ENCODE data around the gene CACNA1H.
"Not testable (repeated sequence)": the region's sequence is repeated elsewhere in the genome, so short reads cannot be mapped to it uniquely, and the experiment has no call there.

Gene CACNA1H

DNA sequence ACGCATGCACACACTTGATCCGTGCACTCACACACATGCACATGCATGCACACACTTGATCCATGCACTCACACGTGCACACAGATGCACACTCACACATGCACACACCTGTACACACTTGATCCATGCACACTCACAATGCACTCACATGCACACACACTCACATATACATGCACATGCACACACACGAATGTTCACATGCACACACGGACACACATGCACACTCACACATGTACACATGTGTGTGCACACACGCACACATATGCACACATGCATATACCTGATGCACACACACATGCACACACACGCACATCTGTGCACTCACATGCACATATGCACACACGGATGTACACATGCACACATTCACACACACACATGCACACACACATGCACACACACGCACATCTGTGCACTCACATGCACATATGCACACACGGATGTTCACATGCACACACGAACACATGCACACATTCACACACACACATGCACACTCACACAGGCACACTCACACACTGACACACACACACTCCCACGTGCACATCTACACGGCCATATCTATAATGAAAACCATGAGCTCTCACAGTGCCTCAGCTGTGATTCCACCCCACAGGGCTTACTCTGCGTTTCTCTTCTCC lies 95.1 kb downstream of the CACNA1H start:
- not testable (repeated sequence) for DNase-seq (ENCODE audit: low read depth in 2 of 3, low spot score in 1 of 3)

DNA sequence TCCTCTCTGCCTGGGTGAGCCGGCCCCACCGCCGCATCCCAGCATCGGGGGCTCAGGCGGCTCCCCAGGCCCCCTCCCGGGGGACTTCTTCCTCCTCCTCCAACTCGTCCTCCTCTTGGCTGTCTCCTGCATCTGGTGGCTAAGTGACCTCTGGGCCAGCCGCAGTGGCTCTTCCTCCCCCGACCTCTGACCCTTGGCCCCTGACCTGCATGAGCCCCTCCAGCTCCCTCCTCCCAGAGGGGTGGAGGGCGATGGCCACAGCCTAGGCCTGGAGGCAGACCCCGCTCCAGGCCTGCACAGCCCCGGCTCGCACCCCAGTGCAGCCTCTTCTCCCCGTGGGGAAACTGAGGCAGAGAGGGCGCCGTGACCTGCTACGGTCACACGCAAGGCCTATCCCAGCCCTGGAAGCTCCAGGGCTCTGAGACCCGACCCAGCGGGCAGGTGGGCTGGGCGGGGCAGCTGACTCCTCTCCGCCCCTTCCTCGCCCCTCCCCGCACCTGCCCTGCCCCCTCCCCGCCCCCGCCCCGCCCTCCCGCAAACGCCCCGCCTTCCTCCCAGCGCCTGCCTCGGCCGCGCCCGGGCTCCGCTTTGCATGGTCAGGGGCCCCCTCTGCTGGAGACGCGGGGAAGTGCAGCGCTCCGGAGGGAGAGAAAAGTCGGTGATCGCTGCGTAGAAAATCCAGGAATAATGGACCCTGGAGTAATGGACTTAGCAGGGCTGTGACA lies 96.3 kb downstream of the CACNA1H start:
- not testable (repeated sequence) for DNase-seq (ENCODE audit: low read depth in 2 of 3, low spot score in 1 of 3)

DNA sequence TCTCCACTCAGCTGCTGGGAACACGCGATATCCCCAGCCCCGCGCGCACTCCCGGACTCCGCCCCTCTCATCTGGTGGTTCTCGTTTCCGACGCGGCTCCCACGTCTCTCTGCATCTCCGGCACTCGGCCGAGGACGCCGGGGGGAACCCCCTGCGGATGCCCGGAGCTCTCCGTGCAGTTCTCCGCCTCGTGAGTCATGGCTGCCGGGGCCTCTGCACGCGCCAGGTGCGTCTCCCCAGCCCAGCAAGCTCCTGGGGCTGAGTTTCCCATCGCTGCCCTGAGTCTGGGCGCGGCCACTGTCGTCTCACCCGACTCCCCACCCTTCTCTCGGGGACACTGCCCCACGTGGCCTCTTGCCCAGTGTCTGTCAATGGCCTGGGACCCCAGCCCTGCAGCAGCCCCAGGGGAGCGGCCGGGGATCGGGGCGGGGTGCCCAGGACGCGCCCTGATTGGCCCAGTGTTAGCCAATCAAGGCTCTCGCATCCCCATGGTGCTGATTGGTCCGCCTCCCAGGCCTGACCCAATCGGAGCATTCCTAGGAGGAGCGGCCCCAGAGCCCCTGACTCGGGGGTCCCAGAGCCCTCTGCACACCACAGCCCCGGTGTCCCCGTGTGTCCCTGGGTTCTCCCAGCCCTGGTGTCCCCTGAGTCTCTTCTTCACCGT lies 100.9 kb downstream of the CACNA1H start:
- DNase-seq (ENCODE audit: low read depth in 2 of 3, low spot score in 1 of 3) = not testable (repeated sequence)

DNA sequence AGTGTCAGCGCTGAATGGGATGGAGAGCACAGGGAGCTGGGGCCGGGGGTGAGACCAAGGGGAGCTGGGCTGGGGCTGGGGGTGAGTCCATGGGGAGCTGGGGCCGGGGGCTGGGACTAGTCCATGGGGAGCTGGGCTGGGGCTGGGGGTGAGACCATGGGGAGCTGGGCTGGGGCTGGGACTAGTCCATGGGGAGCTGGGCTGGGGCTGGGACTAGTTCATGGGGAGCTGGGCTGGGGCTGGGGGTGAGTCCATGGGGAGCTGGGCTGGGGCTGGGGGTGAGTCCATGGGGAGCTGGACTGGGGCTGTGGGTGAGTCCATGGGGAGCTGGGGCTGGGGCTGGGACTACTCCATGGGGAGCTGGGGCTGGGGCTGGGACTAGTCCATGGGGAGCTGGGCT lies 101.9 kb downstream of the CACNA1H start:
- not testable (repeated sequence) for DNase-seq (ENCODE audit: low read depth in 2 of 3, low spot score in 1 of 3)

DNA sequence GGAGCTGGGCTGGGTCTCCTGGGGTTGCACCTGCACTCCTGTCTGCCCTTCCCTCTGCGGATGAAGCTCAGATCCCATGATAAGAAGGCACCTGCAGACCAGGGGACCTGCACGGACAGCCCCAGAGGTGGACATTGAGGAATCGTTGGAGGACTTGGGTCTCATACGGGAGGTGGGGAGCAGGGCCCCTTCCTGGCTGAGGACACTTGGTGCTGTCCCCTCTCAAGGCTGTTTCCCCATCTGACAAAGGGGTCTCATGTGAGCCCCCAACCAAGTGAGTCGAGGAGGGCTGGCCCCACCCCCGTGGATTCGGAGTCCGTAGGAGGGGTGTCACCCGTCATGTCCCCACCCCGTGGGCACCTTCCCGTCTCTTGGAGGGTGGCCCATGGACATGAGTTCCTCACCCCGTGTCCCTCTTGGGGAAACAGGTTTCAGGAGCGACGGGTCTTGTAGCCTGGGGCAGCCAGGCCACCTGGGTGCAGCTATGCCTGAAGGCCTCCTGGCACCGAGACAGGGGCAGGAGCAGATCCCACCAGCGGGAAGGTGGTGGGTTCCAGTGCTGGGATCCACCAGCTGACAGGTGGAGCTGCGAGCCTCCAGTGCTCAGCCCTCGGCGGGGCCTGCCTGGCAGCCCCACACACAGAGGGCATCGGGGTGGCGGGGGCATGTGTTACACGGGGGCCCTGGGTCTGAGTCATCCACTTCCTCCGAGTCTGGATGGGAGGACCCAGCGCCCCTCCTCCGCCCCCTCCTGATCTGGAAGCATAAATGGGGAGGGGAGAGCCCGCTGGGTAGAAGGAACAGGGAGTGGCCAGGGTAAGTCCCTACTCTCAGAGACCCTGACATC lies 102.6 kb downstream of the CACNA1H start, which contains the start of gene TPSD1:
TSS of gene TPSD1 (plus strand) at position 794 of the 847 bp plus-strand sequence. CDS start 212 bp downstream, outside the sequence.
- not testable (repeated sequence) for DNase-seq (ENCODE audit: low read depth in 2 of 3, low spot score in 1 of 3)

DNA sequence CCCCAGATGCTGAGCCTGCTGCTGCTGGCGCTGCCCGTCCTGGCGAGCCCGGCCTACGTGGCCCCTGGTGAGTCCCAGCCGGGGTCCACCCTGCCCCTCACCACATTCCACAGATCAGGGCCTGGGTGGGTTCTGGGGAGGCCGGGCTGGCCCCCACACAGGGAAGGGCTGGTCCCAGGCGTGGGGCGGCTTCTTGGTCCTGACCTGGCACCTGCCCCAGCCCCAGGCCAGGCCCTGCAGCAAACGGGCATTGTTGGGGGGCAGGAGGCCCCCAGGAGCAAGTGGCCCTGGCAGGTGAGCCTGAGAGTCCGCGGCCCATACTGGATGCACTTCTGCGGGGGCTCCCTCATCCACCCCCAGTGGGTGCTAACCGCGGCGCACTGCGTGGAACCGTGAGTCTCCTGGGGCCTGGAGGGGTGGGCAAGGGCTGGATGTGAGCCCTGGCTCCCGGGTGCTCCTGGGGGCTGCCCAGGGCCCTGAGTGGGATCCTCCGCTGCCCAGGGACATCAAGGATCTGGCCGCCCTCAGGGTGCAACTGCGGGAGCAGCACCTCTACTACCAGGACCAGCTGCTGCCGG lies 103.5 kb downstream of the CACNA1H start:
- not testable (repeated sequence) for DNase-seq (ENCODE audit: low read depth in 2 of 3, low spot score in 1 of 3)

DNA sequence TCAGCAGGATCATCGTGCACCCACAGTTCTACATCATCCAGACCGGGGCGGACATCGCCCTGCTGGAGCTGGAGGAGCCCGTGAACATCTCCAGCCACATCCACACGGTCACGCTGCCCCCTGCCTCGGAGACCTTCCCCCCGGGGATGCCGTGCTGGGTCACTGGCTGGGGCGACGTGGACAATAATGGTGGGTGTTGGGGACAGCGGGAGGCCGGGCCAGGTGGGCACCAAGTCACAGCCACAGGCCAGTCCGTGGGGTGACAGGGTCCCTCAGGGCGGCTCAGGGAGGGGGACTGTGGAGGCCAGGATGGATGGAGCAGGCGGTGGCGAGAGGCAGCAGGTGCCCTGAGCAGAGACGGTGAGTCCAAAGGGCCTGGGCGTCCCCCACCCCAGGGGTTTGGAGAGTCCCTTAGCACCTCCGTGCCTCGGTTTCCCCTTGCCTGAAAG lies 104.0 kb downstream of the CACNA1H start:
- no peak for DNase-seq (ENCODE audit: low read depth in 2 of 3, low spot score in 1 of 3)

DNA sequence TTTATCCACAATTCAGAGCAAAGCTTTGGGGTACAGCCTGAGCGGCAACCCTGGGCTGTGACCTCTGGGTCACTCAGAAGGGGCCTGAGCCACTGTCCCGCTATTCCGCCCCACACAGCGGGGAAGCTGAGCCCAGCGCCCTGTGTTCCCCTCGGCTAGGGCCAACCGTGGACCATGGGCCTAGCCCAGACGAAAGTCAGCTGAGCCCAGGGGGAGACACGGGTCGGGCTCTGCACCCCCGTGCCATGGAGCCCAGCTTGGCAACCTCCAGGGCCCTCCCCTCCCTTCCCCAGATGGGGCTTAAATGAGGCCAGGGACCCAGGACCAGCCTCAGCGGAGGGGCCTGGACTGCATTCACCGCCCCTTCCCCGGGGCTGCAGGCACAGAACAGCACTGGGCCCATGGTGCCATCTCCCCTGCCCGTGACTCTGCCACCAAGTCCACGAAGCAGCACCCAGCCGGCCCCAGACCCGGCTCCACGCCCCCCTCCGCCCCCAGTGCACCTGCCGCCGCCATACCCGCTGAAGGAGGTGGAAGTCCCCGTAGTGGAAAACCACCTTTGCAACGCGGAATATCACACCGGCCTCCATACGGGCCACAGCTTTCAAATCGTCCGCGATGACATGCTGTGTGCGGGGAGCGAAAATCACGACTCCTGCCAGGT lies 104.8 kb downstream of the CACNA1H start:
- no peak for DNase-seq (ENCODE audit: low read depth in 2 of 3, low spot score in 1 of 3)

DNA sequence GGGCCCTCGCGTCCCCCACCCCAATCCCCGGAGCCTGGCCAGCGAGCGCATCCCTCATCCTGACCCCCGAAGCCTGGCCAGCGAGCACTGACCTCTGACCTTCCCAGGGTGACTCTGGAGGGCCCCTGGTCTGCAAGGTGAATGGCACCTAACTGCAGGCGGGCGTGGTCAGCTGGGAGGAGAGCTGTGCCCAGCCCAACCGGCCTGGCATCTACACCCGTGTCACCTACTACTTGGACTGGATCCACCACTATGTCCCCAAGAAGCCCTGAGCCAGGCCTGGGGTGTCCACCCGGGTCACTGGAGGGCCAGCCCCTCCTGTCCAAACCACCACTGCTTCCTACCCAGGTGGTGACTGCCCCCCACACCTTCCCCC lies 105.3 kb downstream of the CACNA1H start:
- no peak for DNase-seq (ENCODE audit: low read depth in 2 of 3, low spot score in 1 of 3)

DNA sequence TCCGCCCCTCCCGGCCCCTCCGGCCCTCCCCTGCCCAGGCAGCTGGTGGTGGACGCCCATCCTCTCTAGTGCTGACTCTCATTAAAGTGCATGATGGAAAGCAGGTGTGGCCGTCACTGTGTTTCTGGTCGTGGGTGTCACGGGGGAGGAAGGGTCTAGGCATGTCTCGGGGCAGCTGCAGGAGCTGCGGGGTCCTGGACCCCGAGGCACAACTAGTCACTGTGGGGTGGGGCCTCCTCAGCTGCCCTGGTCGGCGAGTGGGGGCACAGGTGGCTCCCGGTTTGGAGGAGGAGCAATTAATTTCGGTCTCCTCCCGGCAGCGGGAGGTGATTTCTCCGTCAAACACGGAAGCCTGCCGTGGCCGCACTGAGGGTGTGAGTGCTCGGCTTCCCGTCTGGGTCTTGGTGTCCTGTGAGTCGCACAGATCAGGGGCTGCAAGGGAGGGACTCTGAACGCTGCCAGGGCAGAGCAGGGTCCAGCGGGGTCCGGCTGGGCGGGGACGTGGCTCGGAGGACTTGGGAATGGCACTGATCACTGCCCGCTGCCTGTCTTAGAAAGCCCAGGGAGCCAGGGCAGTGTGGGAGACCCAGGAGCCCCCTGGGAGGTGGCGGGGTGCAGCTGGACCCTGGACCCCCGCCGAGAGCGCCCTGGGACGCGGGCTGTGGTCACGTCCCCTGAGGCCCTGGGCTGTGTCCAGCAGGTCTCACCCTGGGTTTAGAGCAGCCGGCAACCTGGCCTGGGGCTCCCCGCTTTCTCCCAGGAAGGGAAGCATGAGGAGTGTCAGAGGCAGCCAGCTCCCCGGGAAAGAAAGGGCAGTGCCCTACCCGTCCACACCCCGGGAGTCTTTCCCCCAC lies 106.2 kb downstream of the CACNA1H start:
- no peak for DNase-seq (ENCODE audit: low read depth in 2 of 3, low spot score in 1 of 3)

DNA sequence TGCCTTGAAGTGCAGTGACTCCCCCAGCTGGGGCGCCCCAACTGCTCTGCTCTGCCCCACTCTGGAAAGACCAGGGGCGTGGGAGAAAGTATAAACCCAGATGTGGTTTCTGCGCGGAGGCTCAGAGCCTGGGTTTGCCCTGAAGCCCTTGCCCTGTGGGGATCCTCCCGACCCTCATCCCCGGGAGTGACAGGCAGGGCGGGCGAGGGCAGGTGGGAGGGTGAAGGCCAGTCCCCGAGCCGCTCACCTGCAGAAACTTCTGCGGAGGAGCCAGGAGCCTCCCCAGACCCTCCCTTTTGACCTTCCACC lies 106.8 kb downstream of the CACNA1H start:
- DNase-seq (ENCODE audit: low read depth in 2 of 3, low spot score in 1 of 3) = no peak

DNA sequence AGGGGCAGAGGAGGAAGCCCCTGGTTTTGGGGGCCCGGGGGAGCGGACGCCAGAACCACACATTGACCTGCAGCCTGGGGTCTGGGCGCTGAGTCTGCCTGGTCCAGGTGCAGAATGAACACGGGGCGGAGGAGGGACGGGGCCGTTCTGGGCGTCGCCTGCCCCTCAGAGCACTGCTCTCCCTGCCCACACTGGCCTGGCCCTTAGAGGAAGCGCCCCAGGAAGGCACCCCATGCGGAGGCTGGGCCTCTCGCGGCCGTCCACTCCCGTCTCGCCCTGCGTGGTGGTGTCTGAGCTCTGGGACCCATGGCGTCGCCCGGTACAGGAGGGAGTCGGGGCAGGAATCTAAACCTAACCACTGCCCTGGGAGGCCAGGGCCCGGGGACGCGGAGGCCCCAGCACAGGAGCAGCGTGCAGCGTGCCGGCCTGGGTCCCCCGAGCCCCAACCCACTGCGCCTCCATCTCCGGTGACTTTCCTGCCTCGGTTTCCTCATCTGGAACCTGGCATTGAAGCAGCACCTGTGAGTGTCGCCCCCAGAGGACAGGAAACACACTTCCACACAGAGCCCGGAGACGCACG lies 107.3 kb downstream of the CACNA1H start:
- no peak for DNase-seq (ENCODE audit: low read depth in 2 of 3, low spot score in 1 of 3)

DNA sequence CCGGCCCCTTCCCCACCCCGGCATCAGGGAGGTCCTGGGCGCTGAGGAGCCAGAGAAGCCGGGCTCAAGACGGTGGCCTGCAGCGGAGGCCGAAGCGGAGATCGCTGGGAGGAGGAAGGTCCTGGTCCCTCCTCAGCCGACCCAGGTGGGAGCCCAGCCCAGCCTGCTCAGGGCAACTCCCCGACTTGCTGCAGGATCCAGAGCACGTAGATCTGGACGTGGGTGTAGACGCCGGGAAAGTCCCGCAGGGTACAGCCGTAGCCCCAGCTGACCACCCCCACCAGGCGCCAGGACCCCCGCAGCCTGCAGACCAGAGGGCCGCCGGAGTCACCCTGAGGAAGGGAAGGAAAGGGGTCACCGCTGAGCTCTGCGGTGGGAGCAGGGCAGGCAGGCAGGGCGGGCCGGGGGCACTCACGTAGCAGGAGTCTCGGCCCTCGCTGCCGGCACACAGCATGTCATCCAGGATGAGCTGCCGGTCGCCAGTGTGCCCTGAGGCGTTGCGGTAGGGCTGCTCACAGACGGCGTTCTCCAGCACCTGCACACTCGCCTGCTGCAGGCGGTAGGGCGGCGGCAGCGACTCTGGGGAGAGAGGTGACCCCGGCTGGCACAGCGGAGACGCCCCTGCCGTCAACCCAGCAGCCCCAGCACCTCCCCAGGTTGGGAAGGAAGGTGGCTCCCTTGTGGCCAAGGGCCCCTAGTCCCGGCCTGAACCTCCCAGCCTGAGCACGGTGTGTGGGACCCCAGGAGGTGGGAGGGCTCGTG lies 108.4 kb downstream of the CACNA1H start:
- DNase-seq (ENCODE audit: low read depth in 2 of 3, low spot score in 1 of 3) = no peak

DNA sequence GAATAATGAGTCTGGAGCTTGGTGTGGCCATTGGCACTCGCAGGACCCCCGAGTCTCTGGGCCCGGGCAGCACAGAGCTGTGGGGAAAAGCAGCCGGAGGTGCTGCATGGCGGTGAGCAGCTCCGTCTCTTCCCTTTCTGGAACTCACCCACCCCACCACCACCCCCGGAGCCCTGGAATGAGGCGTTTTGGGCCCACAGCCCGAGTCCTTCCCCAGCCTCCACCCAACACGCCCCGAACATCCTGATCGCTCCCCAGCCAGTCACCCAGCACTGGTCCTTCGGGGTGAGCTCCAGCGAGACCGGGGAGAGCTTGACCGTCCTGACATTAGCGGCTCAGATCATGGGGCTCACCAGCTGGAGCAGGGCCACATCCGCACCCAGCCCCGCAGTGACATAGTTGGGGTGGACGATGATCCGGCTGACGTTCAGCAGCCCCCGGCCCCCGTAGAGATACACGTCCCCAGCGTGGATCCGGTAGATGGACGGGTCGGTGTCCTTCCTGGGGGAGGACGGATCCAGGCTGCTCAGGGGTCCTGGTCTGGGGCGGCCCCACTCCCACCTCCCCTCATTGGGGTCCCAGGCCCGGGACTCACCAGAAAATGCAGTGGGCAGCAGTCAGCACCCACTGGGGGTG lies 109.4 kb downstream of the CACNA1H start:
- no peak for DNase-seq (ENCODE audit: low read depth in 2 of 3, low spot score in 1 of 3)

DNA sequence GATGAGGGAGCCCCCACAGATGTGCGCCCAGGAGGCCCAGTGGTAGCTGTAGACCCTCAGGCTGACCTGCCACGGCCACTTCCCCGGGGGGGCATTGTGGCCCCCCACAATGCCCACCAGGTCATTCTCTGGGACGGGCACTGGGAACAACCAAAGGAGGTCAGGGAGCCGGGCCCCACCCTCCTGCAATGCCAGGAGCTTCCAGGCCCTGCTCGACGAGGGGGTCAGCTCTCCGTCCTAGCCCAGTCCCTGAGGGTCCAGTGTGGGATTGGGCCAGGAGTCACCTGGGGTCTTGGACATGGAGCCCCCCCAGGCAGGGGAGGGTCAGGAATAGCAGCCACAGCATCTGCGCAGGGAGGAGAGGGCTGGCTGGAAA lies 109.9 kb downstream of the CACNA1H start:
- no peak for DNase-seq (ENCODE audit: low read depth in 2 of 3, low spot score in 1 of 3)

DNA sequence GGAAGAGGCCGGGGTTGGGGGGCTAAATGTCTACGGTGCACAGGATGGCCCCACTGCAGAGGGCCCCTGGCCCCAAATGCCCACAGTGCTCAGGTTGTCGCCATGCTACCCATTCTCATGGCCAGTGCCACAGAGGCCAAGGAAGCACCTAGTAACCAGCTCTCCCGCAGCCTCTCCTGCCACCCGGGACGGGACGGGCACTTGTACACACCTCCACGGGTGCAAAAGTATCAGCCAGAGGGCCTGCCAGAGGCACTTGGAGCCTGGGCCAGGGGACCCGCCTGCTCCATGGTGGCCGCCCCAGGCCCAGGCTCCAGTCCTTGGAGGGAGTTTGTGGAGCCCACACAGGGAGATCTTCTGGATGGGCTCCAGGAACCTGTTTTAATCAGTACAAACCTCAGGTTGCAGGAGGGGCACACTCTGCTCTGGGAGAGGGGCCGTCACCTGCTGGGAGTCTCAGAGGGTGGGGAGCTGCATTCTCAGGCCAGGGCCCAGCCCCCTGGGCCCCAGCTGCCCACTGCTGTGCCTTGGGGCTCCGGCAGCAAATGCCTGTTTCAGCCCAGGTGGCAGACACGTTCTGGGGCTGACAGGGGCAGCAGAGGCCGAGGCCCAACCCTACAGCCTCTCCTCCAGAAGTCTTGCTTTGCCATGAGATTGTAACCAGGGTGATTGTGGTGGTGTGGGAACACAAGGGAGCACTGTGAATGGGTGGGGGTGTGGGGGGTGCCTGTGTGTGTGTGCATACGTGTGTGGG lies 110.9 kb downstream of the CACNA1H start:
- DNase-seq (ENCODE audit: low read depth in 2 of 3, low spot score in 1 of 3) = no peak

DNA sequence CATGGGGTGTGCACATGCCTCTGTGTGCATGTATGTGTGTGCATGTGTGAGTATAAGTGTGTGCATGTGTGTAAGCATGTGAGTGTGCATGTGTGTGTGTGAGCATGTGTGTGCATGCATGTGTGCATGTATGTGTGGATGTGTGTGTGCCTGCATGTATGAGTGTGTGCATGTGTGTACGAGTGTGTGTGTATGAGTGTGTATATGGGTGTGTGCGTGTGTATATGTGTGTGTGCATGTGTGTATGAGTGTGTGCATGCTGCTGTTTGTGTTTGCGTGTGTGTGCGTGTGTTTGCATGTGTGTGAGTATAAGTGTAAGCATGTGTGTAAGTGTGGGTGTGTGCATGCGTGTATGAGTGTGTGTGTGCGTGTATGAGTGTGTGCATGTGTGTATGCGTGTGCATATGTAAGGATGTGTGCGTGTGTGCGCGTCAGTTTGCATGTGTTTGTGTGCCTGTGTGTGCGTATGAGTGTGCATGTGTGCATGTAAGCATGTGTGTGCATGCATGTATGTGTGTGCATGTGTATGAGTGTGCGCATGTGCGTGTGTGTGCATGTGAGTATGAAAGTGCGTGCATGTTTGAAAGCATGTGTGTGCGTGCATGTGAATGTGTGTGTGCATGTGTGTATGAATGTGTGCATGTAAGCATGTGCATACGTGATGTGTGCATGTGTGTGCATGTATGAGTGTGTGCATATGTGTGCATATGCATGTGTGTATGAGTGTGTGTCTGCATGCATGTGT lies 111.6 kb downstream of the CACNA1H start:
- DNase-seq (ENCODE audit: low read depth in 2 of 3, low spot score in 1 of 3) = no peak
